ENCODE measurements around the gene FAM3D.

FAM3D gene

DNA sequence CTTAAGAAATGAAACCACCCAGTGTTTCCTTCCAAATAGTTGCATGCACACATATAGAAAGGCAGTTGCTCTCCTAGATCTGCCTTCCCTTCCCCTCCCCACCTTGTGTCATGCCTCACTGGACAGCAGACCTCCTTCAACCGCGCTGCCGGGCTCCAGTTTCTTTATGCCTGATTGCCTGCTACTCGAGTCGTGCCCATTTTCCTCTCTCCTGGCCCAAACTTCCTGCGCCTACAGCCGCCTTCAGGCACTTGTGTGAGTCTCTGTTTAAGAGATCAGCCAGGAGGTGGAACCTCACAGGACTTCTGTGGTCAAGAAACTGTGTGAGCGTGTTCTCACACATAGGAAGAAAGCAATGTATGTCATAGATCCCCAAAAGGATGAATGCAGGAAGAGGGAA is 80.6 kb downstream of the FAM3D start:
- Histone ChIP-seq H3K27me3 (ENCODE audit: control insufficient read depth in 2 of 2, insufficient read depth in 2 of 2, low read length in 2 of 2) (peaks cover 20 to 26% of the 10 kb centered on the region in 2 donors), H3K27ac (ENCODE audit: low read depth in 2 of 2, low read length in 2 of 2) (no peak overlapping the region), H3K9me3 (ENCODE audit: control insufficient read depth in 2 of 2, low read length in 2 of 2) (no peaks in the 10 kb centered on the region), H3K4me3 (ENCODE audit: low read length in 2 of 2) (peak overlapping the region in 1 of 2 donors; percentile 81), H3K4me1 (ENCODE audit: control insufficient read depth in 2 of 2, insufficient read depth in 2 of 2, low read length in 2 of 2) (peaks cover 10 to 11% of the 10 kb centered on the region in 2 donors), H3K36me3 (ENCODE audit: control insufficient read depth in 2 of 2, insufficient read depth in 2 of 2, low read length in 2 of 2) (no peaks in the 10 kb centered on the region), H3K9ac (ENCODE audit: low read depth in 1 of 2, low read length in 2 of 2) (no peak overlapping the region)

DNA sequence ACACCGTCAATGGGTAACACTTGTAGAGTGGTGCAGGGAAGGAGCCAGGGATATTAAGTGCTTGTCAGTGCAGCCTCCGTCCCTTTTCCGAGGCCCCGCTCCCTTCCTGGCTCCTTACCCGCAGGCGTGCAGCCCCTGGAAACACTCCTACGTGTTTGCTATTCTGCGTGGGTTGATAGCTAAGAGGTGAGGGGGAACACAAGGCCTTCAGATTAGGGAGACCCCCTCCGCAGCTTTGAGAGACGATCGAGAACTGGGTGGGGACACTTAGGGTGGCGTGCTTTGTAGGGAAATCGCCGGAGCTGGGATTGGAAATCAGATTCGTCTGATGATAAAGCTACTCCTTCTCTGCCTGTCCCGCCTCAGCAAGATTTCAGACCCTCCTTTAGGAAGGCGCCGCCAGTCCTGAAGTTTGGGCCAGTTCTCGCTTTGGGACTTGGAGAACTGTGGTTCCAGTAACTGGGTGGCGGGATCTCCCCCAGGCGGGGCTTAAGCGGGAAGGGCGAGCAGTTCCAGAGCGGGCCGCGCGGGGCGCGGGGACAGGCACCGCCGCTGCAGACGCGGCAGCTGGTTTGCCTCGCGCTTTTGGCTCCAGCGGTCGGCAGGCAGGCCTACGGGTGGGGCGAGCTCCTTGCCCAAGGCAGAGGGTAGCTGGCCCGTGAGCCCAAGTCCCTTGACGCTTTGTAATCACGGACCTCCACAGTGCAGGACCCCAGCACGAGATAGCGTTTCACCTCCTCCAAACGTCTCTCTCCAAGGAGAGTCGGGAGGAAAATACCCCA is 81.4 kb downstream of the FAM3D start:
- Histone ChIP-seq H3K4me3 (ENCODE audit: low read length in 2 of 2) (peak overlapping the region; percentile 61 to 81), H3K27me3 (ENCODE audit: control insufficient read depth in 2 of 2, insufficient read depth in 2 of 2, low read length in 2 of 2) (peaks cover 20 to 26% of the 10 kb centered on the region in 2 donors), H3K36me3 (ENCODE audit: control insufficient read depth in 2 of 2, insufficient read depth in 2 of 2, low read length in 2 of 2) (no peaks in the 10 kb centered on the region), H3K9me3 (ENCODE audit: control insufficient read depth in 2 of 2, low read length in 2 of 2) (no peaks in the 10 kb centered on the region), H3K27ac (ENCODE audit: low read depth in 2 of 2, low read length in 2 of 2) (peak overlapping the region; percentile 62 to 65), H3K9ac (ENCODE audit: low read depth in 1 of 2, low read length in 2 of 2) (peak overlapping the region; percentile 58 to 73), H3K4me1 (ENCODE audit: control insufficient read depth in 2 of 2, insufficient read depth in 2 of 2, low read length in 2 of 2) (peaks cover 10 to 11% of the 10 kb centered on the region in 2 donors)

DNA sequence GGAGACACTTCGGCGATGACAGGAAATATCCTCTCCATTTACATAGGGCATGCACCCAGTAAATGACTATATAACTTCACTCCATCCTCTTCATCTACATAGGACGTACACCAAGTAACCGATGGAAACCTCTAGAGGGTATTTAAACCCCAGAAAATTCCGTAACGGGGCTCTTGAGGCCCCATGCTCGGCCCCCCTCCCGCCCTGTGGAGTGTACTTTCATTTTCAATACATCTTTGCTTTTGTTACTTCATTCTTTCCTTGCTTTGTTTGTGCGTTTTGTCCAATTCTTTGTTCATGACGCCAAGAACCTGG is 81.9 kb downstream of the FAM3D start:
- Histone ChIP-seq H3K9me3 (ENCODE audit: control insufficient read depth in 2 of 2, low read length in 2 of 2) (no peaks in the 10 kb centered on the region), H3K36me3 (ENCODE audit: control insufficient read depth in 2 of 2, insufficient read depth in 2 of 2, low read length in 2 of 2) (no peaks in the 10 kb centered on the region), H3K4me3 (ENCODE audit: low read length in 2 of 2) (peak overlapping the region; percentile 61 to 81), H3K4me1 (ENCODE audit: control insufficient read depth in 2 of 2, insufficient read depth in 2 of 2, low read length in 2 of 2) (peaks cover 10 to 11% of the 10 kb centered on the region in 2 donors), H3K9ac (ENCODE audit: low read depth in 1 of 2, low read length in 2 of 2) (peak overlapping the region in 1 of 2 donors; percentile 73), H3K27me3 (ENCODE audit: control insufficient read depth in 2 of 2, insufficient read depth in 2 of 2, low read length in 2 of 2) (peaks cover 20 to 26% of the 10 kb centered on the region in 2 donors), H3K27ac (ENCODE audit: low read depth in 2 of 2, low read length in 2 of 2) (peak overlapping the region; percentile 62 to 65)

All from mucosa of rectum (tissue), 2 donors.